SK-N-SH treated with all-trans-retinoic acid at 6 μM for 48 hours (cell line): ENCODE data around the gene EFCAB12.

Experiments used
- BACH2 ChIP-seq: fragments of 250-450 bp; sonication (Bioruptor Pico); IDR thresholded peaks from 2 replicates; pipeline ENCODE4 v1.9.0; 2021; ENCODE audit warnings: mild to moderate bottlenecking, borderline replicate concordance
- PATZ1 ChIP-seq: fragments of 250-450 bp; sonication (Bioruptor Pico); IDR thresholded peaks from 2 replicates; pipeline ENCODE4 v1.8.0; 2020; ENCODE audit warnings: mild to moderate bottlenecking, moderate library complexity, borderline replicate concordance
- ZNF565 ChIP-seq: fragments of 450-650 bp; formaldehyde crosslinking; conservative IDR thresholded peaks from 2 replicates; pipeline ENCODE4 v1.5.0; 2020; ENCODE audit warnings: low read depth, mild to moderate bottlenecking, moderate library complexity

- TF ChIP-seq BACH2 (CRISPR knock-in tag) = no peak
- no peak for TF ChIP-seq PATZ1
- no peak for TF ChIP-seq ZNF565 (CRISPR knock-in tag)
Observed at GRCh38 chr3:129448186-129448895, 19.9 kb upstream of the EFCAB12 start.
